GM21723 (cell line): ENCODE data around the gene PRUNE1.

Source experiments
- ATAC-seq: cut with Tn5 transposase; IDR thresholded peaks from one replicate; pipeline ENCODE4 v1.9.1; 2021; ENCODE audit warnings: mild to moderate bottlenecking, moderate library complexity; ENCODE audit not compliant: unreplicated experiment

The PRUNE1 gene

GRCh38 chr1:151005729-151006319 is 2.4 kb upstream of the PRUNE1 start:
- ATAC-seq, result no peak

GRCh38 chr1:151006327-151007052 is 1.8 kb upstream of the PRUNE1 start, which contains the start of gene MINDY1:
Gene MINDY1, minus strand, starts transcription at chr1:151006902. Its CDS starts 4,285 bp downstream, at chr1:151002617.
- ATAC-seq, result no peak

GRCh38 chr1:151007853-151008243 is 401 bp upstream of the PRUNE1 start:
- no peak for ATAC-seq

DNA sequence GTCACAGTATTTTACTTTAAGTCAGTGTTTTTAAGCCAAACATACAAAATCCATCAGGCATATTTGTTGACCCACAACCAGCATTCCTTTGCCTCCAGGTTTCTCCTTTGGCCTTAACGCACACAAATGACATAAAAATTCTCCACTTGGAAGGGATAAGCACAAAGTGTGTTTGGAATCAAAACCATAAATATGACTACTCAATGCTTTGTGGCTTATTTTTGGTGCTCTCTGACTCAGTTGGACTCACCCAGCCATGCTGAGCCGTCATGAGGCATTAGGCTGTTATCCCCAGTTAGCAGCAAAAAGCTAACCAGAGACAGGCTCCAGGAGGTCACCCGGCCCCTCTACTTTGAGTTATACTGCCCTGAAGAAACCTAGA is 948 bp downstream of the PRUNE1 start:
- ATAC-seq, result no peak

GRCh38 chr1:151009674-151010345 is 1.6 kb downstream of the PRUNE1 start:
- no peak for ATAC-seq

- ATAC-seq, result no peak
These were observed 2.1 kb downstream of the PRUNE1 start for GRCh38 chr1:151010346-151010726.

DNA sequence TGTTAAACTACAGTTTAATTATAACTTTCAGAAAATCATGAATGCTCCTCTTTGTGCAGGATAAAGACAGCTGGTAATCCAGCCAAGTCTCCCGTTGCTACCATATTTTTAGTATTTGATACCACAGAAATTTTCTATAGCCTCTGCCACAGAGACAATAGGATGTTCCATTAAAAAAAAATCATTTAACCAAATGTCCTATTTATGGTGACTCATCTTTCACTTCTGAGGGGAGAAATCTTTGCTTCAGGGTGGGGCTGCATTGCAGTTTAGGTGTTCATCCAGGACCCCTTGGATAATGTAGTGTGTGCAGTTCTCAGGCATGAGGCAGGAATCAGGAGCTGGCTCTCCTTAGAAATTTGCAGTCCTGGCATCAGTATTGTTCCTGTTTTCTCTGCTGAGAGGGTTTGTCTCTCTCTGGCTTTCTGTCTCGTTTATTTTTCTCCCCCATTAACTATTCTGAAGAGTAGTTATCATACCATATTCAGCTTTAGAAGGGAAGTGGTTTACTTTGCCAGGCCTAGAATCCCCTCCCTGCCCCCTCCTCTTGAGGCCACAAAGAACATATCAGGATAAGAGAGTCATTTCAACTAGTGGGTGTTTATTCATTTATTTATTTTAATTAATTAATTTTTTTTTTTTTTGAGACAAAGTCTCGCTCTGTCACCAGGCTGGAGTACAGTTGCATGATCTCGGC is 3.1 kb downstream of the PRUNE1 start:
- ATAC-seq, result no peak

- no peak for ATAC-seq
These were observed 4.6 kb downstream of the PRUNE1 start for GRCh38 chr1:151012684-151013471.

GRCh38 chr1:151013518-151013917 is 5.3 kb downstream of the PRUNE1 start:
- no peak for ATAC-seq

DNA sequence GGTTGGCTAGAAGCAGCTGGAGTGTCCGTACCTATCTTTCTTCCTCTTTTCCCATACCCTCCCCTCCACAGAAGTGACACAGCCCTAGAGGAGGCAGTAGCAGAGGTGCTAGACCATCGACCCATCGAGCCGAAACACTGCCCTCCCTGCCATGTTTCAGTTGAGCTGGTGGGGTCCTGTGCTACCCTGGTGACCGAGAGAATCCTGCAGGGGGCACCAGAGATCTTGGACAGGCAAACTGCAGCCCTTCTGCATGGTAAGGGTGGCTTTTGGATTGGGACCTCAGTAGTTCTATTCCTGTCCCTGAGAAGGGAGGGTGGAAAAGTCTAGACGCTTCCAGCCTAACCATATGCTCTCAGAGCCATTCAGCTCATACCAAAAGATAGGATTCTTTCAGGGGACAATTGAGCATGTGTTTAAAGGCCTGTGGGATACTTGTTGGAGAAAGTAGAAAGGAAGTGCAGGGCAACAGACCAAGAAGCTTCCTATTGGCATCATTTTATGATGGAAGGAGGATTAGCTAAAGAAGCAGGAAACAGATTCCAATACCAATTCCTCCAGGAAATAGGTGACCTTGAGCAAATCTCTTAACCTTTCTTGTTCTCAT is 16.4 kb downstream of the PRUNE1 start:
- no peak for ATAC-seq

GRCh38 chr1:151026460-151026859 is 18.2 kb downstream of the PRUNE1 start:
- ATAC-seq, result no peak

DNA sequence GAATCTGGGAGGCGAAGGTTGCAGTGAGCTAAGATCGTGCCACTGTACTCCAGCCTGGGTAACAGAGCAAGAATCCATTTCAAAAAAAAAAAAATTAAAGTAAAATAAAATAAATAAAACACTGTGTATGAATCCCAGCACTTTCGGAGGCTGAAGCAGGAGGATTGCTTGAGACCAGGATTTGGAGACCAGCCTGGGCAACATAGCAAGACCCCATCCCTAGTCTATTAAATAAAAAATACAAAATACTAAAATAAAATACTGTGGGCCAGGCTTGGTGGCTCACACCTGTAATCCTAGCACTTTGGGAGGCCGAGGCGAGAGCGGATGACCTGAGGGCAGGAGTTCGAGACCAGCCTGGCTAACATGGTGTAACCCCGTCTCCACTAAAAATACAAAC is 23.9 kb downstream of the PRUNE1 start:
- ATAC-seq, result no peak

DNA sequence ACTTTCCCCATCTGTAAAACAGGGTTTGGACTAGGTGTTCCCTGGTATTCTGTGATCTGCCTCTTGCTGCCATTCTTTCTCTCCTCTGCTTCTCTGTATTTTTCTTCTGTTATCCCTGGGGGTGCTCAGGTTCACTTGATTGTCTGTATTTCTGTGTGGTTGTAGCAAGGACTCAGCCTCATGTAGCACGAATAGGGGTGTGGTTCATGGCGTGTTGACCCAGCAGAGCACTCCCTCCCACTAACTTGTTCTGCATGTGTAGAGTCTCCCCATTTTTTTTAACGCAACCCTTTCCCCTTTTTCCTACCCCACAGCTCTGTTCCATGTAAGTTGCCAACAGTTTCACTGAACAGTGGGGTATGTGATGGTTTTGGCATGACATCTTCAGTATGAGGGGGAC is 26.9 kb downstream of the PRUNE1 start:
- ATAC-seq, result no peak

GRCh38 chr1:151036356-151036755 is 28.1 kb downstream of the PRUNE1 start, which contains the start of gene BNIPL:
Gene BNIPL, plus strand, starts transcription at chr1:151036586. Its CDS starts 140 bp downstream, at chr1:151036726.
- ATAC-seq, result no peak

- ATAC-seq, result no peak
These were observed 28.8 kb downstream of the PRUNE1 start for GRCh38 chr1:151037032-151037431.

- no peak for ATAC-seq
These were observed 31.3 kb downstream of the PRUNE1 start for GRCh38 chr1:151039521-151039920.

- ATAC-seq, result no peak
These were observed 34.9 kb downstream of the PRUNE1 start for GRCh38 chr1:151043163-151043562.

DNA sequence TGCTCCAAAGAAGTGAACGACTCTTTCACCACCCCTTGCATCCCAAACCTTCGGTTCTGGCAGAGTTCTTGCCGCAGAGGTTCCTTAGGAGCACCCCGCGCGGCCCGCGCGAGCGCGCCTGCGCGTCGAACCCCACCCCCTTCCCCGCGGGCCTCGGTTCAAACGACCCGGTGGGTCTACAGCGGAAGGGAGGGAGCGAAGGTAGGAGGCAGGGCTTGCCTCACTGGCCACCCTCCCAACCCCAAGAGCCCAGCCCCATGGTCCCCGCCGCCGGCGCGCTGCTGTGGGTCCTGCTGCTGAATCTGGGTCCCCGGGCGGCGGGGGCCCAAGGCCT is 39.3 kb downstream of the PRUNE1 start, which contains the start of gene C1orf56:
Gene C1orf56, plus strand, starts transcription at position 161 of the 334 bp plus-strand sequence. Its CDS starts 97 bp downstream, at position 258.
- ATAC-seq, result peak; percentile 51

DNA sequence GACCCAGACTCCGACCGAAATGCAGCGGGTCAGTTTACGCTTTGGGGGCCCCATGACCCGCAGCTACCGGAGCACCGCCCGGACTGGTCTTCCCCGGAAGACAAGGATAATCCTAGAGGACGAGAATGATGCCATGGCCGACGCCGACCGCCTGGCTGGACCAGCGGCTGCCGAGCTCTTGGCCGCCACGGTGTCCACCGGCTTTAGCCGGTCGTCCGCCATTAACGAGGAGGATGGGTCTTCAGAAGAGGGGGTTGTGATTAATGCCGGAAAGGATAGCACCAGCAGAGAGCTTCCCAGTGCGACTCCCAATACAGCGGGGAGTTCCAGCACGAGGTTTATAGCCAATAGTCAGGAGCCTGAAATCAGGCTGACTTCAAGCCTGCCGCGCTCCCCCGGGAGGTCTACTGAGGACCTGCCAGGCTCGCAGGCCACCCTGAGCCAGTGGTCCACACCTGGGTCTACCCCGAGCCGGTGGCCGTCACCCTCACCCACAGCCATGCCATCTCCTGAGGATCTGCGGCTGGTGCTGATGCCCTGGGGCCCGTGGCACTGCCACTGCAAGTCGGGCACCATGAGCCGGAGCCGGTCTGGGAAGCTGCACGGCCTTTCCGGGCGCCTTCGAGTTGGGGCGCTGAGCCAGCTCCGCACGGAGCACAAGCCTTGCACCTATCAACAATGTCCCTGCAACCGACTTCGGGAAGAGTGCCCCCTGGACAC is 39.8 kb downstream of the PRUNE1 start:
- ATAC-seq, result peak; percentile 75

GRCh38 chr1:151048645-151049032 is 40.4 kb downstream of the PRUNE1 start:
- ATAC-seq, result no peak
